Lower lobe of right lung (tissue), 1 donor: Measurements from ENCODE around the gene PPIB. TPM values are rescaled to one million over a fixed set of nuclear protein-coding genes. Genes with fewer than 3 reads are reported as not detected.

ENCODE experiments used
- total RNA-seq: library from RNA; stranded (reverse); fragmentation: NEBNext Ultra II Directional; extraction: Animal tissue kit (Norgen Biotek cat#: 25700); gene quantifications from one replicate; pipeline ENCODE4 v1.2.1, GENCODE V29; 2021
- donor health status: DM: no; HTN: yes; CAD: no; lungs with severe emphysema.

PPIB gene
- total RNA-seq, 1 donor from 2014 or later, result 323 TPM

Other genes with a start within 250 kb of the PPIB start
- 56.8 TPM for gene DAPK2, start 116.5 kb downstream of the PPIB start, total RNA-seq
- 56.3 TPM for gene CIAO2A, start 69.2 kb downstream of the PPIB start, total RNA-seq
- gene SNX1, start 67.0 kb downstream of the PPIB start, total RNA-seq, result 157 TPM
- gene SNX22, start 11.3 kb downstream of the PPIB start, total RNA-seq, result 17.4 TPM
- 19.8 TPM for gene CSNK1G1, start 193.2 kb upstream of the PPIB start, total RNA-seq
- gene PCLAF, start 218.4 kb upstream of the PPIB start, total RNA-seq, result 4.5 TPM
- gene TRIP4, start 224.8 kb upstream of the PPIB start, total RNA-seq, result 23.2 TPM